ENCODE measurements around the gene FTSJ3. TPM values are rescaled to one million over a fixed set of nuclear protein-coding genes. Genes with fewer than 3 reads are reported as not detected.

The FTSJ3 gene
- total RNA-seq, 1 experiment from 2014 or later, result 80.3 TPM

- Histone ChIP-seq H3K27me3 (ENCODE audit: insufficient read depth, low read length) (no peaks in the 10 kb centered on the region), H3K23me2 (ENCODE audit: insufficient read length, low read depth, low read length, poor library complexity, severe bottlenecking) (no peaks in the 10 kb centered on the region), H3K23ac (ENCODE audit: insufficient read length, low read depth, low read length) (no peak overlapping the region), H3K14ac (ENCODE audit: insufficient read depth, low read length) (no peak overlapping the region), H4K20me1 (ENCODE audit: control insufficient read depth, insufficient read depth, insufficient read length) (peaks cover 2% of the 10 kb centered on the region), H2BK20ac (ENCODE audit: low read depth, low read length, poor library complexity, severe bottlenecking) (no peak overlapping the region), H3K79me2 (ENCODE audit: insufficient read depth, low read length) (peaks cover 43% of the 10 kb centered on the region), H3K9ac (ENCODE audit: extremely low read depth, insufficient read length, low read length) (no peak overlapping the region), H3K27ac (ENCODE audit: insufficient read length, low read depth, low read length) (no peak overlapping the region), H3K18ac (ENCODE audit: insufficient read length, low read depth, low read length) (no peak overlapping the region), H2BK12ac (ENCODE audit: insufficient read length, low read depth, low read length) (no peak overlapping the region), H3K4me1 (ENCODE audit: insufficient read depth, low read length) (no peaks in the 10 kb centered on the region), H2AFZ (ENCODE audit: low read length) (no peak overlapping the region), H2BK120ac (ENCODE audit: low read depth, low read length, poor library complexity, severe bottlenecking) (no peak overlapping the region), H4K91ac (ENCODE audit: insufficient read length, low read depth, low read length) (no peak overlapping the region), H2BK5ac (ENCODE audit: insufficient read length, low read length) (no peak overlapping the region), H3K4me2 (ENCODE audit: insufficient read depth, insufficient read length, low read length) (no peak overlapping the region), H4K5ac (ENCODE audit: insufficient read length, low read depth, low read length) (no peak overlapping the region), H3T11ph (ENCODE audit: low read length) (no peak overlapping the region), H2BK15ac (ENCODE audit: low read depth, low read length) (no peak overlapping the region), H3K79me1 (ENCODE audit: insufficient read depth, low read depth, low read length, poor library complexity, severe bottlenecking) (peaks cover 6% of the 10 kb centered on the region), H2AK5ac (ENCODE audit: insufficient read length, low read length) (no peak overlapping the region), H3K4ac (ENCODE audit: low read depth, low read length) (no peak overlapping the region), H3K9me3 (ENCODE audit: control insufficient read depth, low read depth, low read length) (no peaks in the 10 kb centered on the region), H4K8ac (replicated peaks; ENCODE audit: insufficient read length, low read depth, low read length) (no peak overlapping the region), H3K56ac (ENCODE audit: insufficient read length, low read depth, low read length) (no peak overlapping the region)
- Mint-ChIP-seq H3K27me3 (ENCODE audit: low read depth) (no peaks in the 10 kb centered on the region), H3K4me1 (0 out of 4 replicates have a peak, but pooled peaks cover 2 to 5% of the 10 kb centered on the region in 2 experiments), H3K4me3 (peak overlapping the region in 1 of 2 experiments; percentile 38; a peak in 1 of 5 replicates), H3K9me3 (no peaks in the 10 kb centered on the region), H3K36me3 (ENCODE audit: insufficient read depth in 1 of 3, low read depth in 3 of 3) (peaks cover 20 to 59% (median 41%) of the 10 kb centered on the region in 3 experiments; a peak in 6 of 7 replicates), H3K27ac (peak overlapping the region in 2 of 3 experiments; percentile 17 to 22; a peak in 1 of 7 replicates)
- WGBS (ENCODE audit: extremely low coverage, insufficient read length, low lambda C conversion rate), result no CpG with 5 or more reads among the region's 6 CpGs
- no peak for TF ChIP-seq CTCF (conservative IDR thresholded peaks at IDR 0.05)
- DNase-seq, result no peak
Measured at GRCh38 chr17:63783522-63783921, 43.9 kb downstream of the FTSJ3 start.
